ENCODE data around the gene GLIS2. TPM values are rescaled to one million over a fixed set of nuclear protein-coding genes. Genes with fewer than 3 reads are reported as not detected.

GLIS2 gene
- total RNA-seq, 1 experiment from 2014 or later: 44.2 TPM

- peak; percentile 60 to 71 for DNase-seq
- Histone ChIP-seq H3K9me2 (ENCODE audit: insufficient read depth) (no peaks in the 10 kb centered on the region), H3K79me2 (ENCODE audit: low read depth) (peaks cover 23% of the 10 kb centered on the region), H4K20me1 (ENCODE audit: insufficient read depth) (peaks cover 21% of the 10 kb centered on the region; the same call in 1 of the 2 replicates), H3K9me3 (ENCODE audit: insufficient read depth, low read depth) (no peaks in the 10 kb centered on the region), H3F3A (ENCODE audit: insufficient read depth, low read depth) (peaks cover 35% of the 10 kb centered on the region), H2AFZ (no peak overlapping the region), H3K27me3 (ENCODE audit: insufficient read depth, low read depth) (no peaks in the 10 kb centered on the region), H3K27ac (peak overlapping the region; percentile 74), H3K36me3 (ENCODE audit: low read depth) (no peaks in the 10 kb centered on the region), H3K4me1 (replicated peaks; ENCODE audit: insufficient read depth) (peaks cover 55% of the 10 kb centered on the region), H3K4me3 (no peak overlapping the region), H3K4me2 (peak overlapping the region; percentile 97)
- CTCF ChIA-PET: interaction anchor here (1.2 kb wide), 2 partner anchors 17 to 26 kb away, joined by 4 to 7 read pairs; no protein-coding TSS in a partner anchor
- POLR2A ChIA-PET (ENCODE audit: unreplicated experiment): interaction anchor here (0.5 to 2.9 kb wide), 7 partner anchors 12 to 78 kb away, joined by 3 to 22 read pairs (median 5); no protein-coding TSS in a partner anchor
- intact Hi-C loops (cut with micrococcal nuclease; ENCODE audit: unreplicated experiment): loop anchor here (1.0 to 5.0 kb wide), 4 partner anchors 13 to 572 kb away; partner anchors contain the start of gene TFAP4
- TF ChIP-seq, protein P1, sequence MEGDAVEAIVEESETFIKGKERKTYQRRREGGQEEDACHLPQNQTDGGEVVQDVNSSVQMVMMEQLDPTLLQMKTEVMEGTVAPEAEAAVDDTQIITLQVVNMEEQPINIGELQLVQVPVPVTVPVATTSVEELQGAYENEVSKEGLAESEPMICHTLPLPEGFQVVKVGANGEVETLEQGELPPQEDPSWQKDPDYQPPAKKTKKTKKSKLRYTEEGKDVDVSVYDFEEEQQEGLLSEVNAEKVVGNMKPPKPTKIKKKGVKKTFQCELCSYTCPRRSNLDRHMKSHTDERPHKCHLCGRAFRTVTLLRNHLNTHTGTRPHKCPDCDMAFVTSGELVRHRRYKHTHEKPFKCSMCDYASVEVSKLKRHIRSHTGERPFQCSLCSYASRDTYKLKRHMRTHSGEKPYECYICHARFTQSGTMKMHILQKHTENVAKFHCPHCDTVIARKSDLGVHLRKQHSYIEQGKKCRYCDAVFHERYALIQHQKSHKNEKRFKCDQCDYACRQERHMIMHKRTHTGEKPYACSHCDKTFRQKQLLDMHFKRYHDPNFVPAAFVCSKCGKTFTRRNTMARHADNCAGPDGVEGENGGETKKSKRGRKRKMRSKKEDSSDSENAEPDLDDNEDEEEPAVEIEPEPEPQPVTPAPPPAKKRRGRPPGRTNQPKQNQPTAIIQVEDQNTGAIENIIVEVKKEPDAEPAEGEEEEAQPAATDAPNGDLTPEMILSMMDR (conservative IDR thresholded peaks at IDR 0.05): no peak
- no peak for TF ChIP-seq EZH2 (IDR thresholded peaks at IDR 0.05; ENCODE audit: low read depth)
- TSS peak; percentile 13 for BruUV-seq (replicated peaks)
These were observed 59.9 kb downstream of the GLIS2 start for GRCh38 chr16:4375717-4376116.

- H3K9me3 ChIP-seq (ENCODE audit: insufficient read depth, low read depth): no peaks in the 10 kb centered on the region
- peaks cover 49% of the 10 kb centered on the region for H3K4me1 ChIP-seq (replicated peaks; ENCODE audit: insufficient read depth)
- no peaks in the 10 kb centered on the region for H3K27me3 ChIP-seq (ENCODE audit: insufficient read depth, low read depth)
- no peak overlapping the region for H2AFZ ChIP-seq
- intact Hi-C loops (cut with micrococcal nuclease; ENCODE audit: unreplicated experiment): loop anchor here (1.0 to 5.0 kb wide), 3 partner anchors 17 to 571 kb away; partner anchors contain the start of gene TFAP4
- H4K20me1 ChIP-seq (ENCODE audit: insufficient read depth): peaks cover 21% of the 10 kb centered on the region; the same call in 1 of the 2 replicates
- H3K79me2 ChIP-seq (ENCODE audit: low read depth): peaks cover 23% of the 10 kb centered on the region
- no peak overlapping the region for H3K4me3 ChIP-seq
- no TSS peak for BruUV-seq (replicated peaks)
- no peaks in the 10 kb centered on the region for H3K36me3 ChIP-seq (ENCODE audit: low read depth)
- peak overlapping the region; percentile 97 for H3K4me2 ChIP-seq
- H3F3A ChIP-seq (ENCODE audit: insufficient read depth, low read depth): peaks cover 31% of the 10 kb centered on the region
- H3K9me2 ChIP-seq (ENCODE audit: insufficient read depth): no peaks in the 10 kb centered on the region
- CTCF ChIA-PET: interaction anchor here (1.2 kb wide), 2 partner anchors 17 to 26 kb away, joined by 4 to 7 read pairs; no protein-coding TSS in a partner anchor
- peak in 1 of 2 experiments; percentile 93 for DNase-seq
- peak overlapping the region; percentile 74 for H3K27ac ChIP-seq
- POLR2A ChIA-PET (ENCODE audit: unreplicated experiment): interaction anchor here (0.6 to 1.4 kb wide), 3 partner anchors 12 to 69 kb away, joined by 3 to 9 read pairs (median 6); no protein-coding TSS in a partner anchor
- TF ChIP-seq EZH2 (IDR thresholded peaks at IDR 0.05; ENCODE audit: low read depth): no peak
- TF ChIP-seq, protein P1 (conservative IDR thresholded peaks at IDR 0.05): no peak
These were observed 60.4 kb downstream of the GLIS2 start for GRCh38 chr16:4376126-4376892.

DNA sequence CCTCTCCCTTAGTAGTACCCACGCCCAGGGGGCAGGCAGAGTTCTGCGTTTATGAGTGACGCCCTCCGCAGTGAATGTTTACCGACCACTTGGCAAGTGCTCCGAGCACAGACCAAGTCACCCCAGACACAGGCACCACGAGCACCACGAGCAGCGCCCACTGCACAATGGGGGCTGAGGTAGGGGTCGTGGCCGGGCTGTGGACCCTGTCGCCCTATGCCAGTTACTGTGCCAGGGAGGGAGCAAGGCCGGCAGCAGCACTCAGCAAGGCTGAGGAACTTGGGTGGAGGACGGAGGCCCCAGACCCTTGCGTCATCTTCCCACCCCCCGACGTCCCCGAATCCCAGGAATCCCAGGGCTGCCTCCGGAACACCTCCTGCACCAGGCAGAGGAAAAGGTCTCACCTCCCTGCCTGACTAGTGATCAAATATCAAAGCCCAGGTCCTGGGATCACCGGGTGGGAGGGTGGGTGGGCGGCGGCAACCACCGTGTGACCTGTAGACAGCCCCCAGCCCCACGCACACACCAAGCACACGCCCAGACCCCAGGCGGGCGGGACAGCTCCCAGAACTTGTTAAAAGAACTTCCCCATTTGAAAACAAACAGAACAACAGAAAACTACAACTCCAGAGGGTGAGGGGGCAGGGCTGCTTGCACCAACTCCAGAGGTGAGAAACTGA lies 61.2 kb downstream of the GLIS2 start:
- Histone ChIP-seq H3K79me2 (ENCODE audit: low read depth) (peaks cover 23% of the 10 kb centered on the region), H3K27me3 (ENCODE audit: insufficient read depth, low read depth) (no peaks in the 10 kb centered on the region)

More for the DNA sequence above, 61.2 kb downstream of the GLIS2 start:
- ChIA-PET CTCF (interaction anchor here (0.7 to 2.3 kb wide), 2 partner anchors 16 to 26 kb away, joined by 7 to 9 read pairs; no protein-coding TSS in a partner anchor), POLR2A (ENCODE audit: unreplicated experiment) (interaction anchor here (0.5 to 0.8 kb wide), 2 partner anchors 17 to 548 kb away, joined by 3 read pairs; no protein-coding TSS in a partner anchor)
- Histone ChIP-seq H3K4me2 (no peak overlapping the region), H2AFZ (no peak overlapping the region), H3K36me3 (ENCODE audit: low read depth) (no peaks in the 10 kb centered on the region), H3F3A (ENCODE audit: insufficient read depth, low read depth) (peaks cover 29% of the 10 kb centered on the region), H3K4me3 (no peak overlapping the region), H3K9me2 (ENCODE audit: insufficient read depth) (no peaks in the 10 kb centered on the region), H3K9me3 (ENCODE audit: insufficient read depth, low read depth) (no peaks in the 10 kb centered on the region), H4K20me1 (ENCODE audit: insufficient read depth) (peaks cover 21% of the 10 kb centered on the region; the same call in 1 of the 2 replicates), H3K4me1 (replicated peaks; ENCODE audit: insufficient read depth) (peaks cover 46% of the 10 kb centered on the region), H3K27ac (no peak overlapping the region)
- no peak for DNase-seq
- no TSS peak for BruUV-seq (replicated peaks)
- intact Hi-C loops (cut with micrococcal nuclease; ENCODE audit: unreplicated experiment): loop anchor here (1.0 to 5.0 kb wide), 3 partner anchors 16 to 570 kb away; partner anchors contain the start of gene TFAP4
- no peak for TF ChIP-seq EZH2 (IDR thresholded peaks at IDR 0.05; ENCODE audit: low read depth)
- TF ChIP-seq, protein P1 (conservative IDR thresholded peaks at IDR 0.05): no peak

All from PC-9 (cell line).